GM18499 (cell line): Measurements from ENCODE around the gene KRTAP4-5.
"Not testable (repeated sequence)": the region's sequence is repeated elsewhere in the genome, so short reads cannot be mapped to it uniquely, and the experiment has no call there.

ENCODE experiments used
- ATAC-seq: cut with Tn5 transposase; IDR thresholded peaks from one replicate; pipeline ENCODE4 v1.9.1; 2021; ENCODE audit warnings: moderate number of reproducible peaks; ENCODE audit not compliant: insufficient read depth, unreplicated experiment

Gene KRTAP4-5

GRCh38 chr17:41149652-41149985, at the start of gene KRTAP4-5:
Gene KRTAP4-5 (minus strand): TSS chr17:41149825. CDS start chr17:41149767, 58 bp downstream.
- ATAC-seq: no peak

GRCh38 chr17:41196068-41196467, 46.4 kb upstream of the KRTAP4-5 start:
- ATAC-seq: no peak

- no peak for ATAC-seq
Observed at GRCh38 chr17:41190328-41190727, 40.7 kb upstream of the KRTAP4-5 start.

GRCh38 chr17:41189837-41190318, 40.3 kb upstream of the KRTAP4-5 start, which contains the start of gene KRTAP9-1:
Gene KRTAP9-1 (plus strand): TSS chr17:41189887. CDS start chr17:41189887, 0 bp downstream.
- not testable (repeated sequence) for ATAC-seq

- ATAC-seq: no peak
Observed at GRCh38 chr17:41186872-41187271, 37.2 kb upstream of the KRTAP4-5 start.

- ATAC-seq: no peak
Observed at GRCh38 chr17:41185001-41185400, 35.4 kb upstream of the KRTAP4-5 start.

- no peak for ATAC-seq
Observed at GRCh38 chr17:41184480-41184961, 34.9 kb upstream of the KRTAP4-5 start, which contains the start of gene KRTAP4-1. Gene KRTAP4-1 (minus strand): TSS chr17:41184911. CDS start chr17:41184854, 57 bp downstream.

- ATAC-seq: no peak
Observed at GRCh38 chr17:41178843-41179616, 29.4 kb upstream of the KRTAP4-5 start.

GRCh38 chr17:41178341-41178740, 28.7 kb upstream of the KRTAP4-5 start:
- ATAC-seq: no peak

- ATAC-seq: no peak
Observed at GRCh38 chr17:41177727-41178271, 28.2 kb upstream of the KRTAP4-5 start, which contains the start of gene KRTAP4-2. Gene KRTAP4-2 (minus strand): TSS chr17:41178221. CDS start chr17:41178164, 57 bp downstream.

- no peak for ATAC-seq
Observed at GRCh38 chr17:41176744-41177387, 27.2 kb upstream of the KRTAP4-5 start.

GRCh38 chr17:41171886-41172285, 22.3 kb upstream of the KRTAP4-5 start:
- no peak for ATAC-seq

GRCh38 chr17:41168121-41168520, 18.5 kb upstream of the KRTAP4-5 start, which contains the start of gene KRTAP4-3:
Gene KRTAP4-3 (minus strand): TSS chr17:41168221. CDS start chr17:41168172, 49 bp downstream.
- no peak for ATAC-seq

- no peak for ATAC-seq
Observed at GRCh38 chr17:41167561-41167960, 17.9 kb upstream of the KRTAP4-5 start.

GRCh38 chr17:41163828-41164227, 14.2 kb upstream of the KRTAP4-5 start:
- no peak for ATAC-seq

- no peak for ATAC-seq
Observed at GRCh38 chr17:41160648-41161047, 11.0 kb upstream of the KRTAP4-5 start, which contains the start of gene KRTAP4-4. Gene KRTAP4-4 (minus strand): TSS chr17:41160748. CDS start chr17:41160691, 57 bp downstream.

GRCh38 chr17:41160190-41160589, 10.6 kb upstream of the KRTAP4-5 start:
- ATAC-seq: not testable (repeated sequence)

- ATAC-seq: no peak
Observed at GRCh38 chr17:41153856-41154255, 4.2 kb upstream of the KRTAP4-5 start.

- ATAC-seq: no peak
Observed at GRCh38 chr17:41151525-41151924, 1.9 kb upstream of the KRTAP4-5 start.

GRCh38 chr17:41150026-41150425, 401 bp upstream of the KRTAP4-5 start:
- no peak for ATAC-seq
